GOT3 (cell line): ENCODE data around the gene DLG2.
"Not testable (repeated sequence)": the region's sequence is repeated elsewhere in the genome, so short reads cannot be mapped to it uniquely, and the experiment has no call there.

ENCODE experiments used
- DNase-seq: peaks from one replicate; lab custom pipeline; 2025; ENCODE audit warnings: mixed read lengths; lab: John Stamatoyannopoulos, UW

The DLG2 gene

DNA sequence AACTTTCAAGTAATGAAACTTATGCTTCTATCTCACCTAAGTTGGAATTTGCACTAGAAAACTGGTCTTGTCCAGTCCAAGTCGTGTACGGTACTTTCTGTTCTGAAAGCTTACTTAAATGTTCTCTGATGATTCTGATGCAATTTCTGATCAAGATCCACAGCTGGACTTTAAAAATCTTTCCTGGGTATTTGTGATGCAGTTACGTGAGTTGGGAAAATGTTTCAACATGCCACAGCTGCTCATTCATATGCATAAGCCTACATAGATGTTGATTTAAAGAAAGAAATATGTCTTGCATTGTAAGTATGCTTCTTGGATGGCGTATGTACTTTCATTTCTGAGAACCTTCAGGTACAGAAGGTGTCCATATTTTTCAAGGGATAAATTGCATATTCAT, 1847.3 kb downstream of the DLG2 start:
- no peak for DNase-seq

DNA sequence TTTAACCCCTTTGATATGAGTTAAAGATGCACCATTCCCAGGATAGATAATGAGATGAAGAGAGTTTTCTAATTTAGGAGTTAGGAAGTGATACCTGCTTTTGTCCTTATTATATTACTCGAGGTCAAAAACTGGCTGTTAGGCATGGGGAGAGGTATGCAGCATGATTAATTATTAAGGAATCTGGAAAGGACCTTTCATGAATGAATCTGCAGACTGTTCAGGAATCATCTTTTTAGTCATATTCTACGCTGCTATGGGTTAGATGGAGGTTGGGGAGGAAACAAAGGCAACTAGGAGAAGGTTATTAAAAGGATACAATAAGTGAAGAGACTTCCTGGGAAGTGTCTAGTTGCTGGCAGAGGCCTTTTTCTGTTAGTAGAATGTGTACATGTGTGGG, 1848.5 kb downstream of the DLG2 start:
- no peak for DNase-seq

DNA sequence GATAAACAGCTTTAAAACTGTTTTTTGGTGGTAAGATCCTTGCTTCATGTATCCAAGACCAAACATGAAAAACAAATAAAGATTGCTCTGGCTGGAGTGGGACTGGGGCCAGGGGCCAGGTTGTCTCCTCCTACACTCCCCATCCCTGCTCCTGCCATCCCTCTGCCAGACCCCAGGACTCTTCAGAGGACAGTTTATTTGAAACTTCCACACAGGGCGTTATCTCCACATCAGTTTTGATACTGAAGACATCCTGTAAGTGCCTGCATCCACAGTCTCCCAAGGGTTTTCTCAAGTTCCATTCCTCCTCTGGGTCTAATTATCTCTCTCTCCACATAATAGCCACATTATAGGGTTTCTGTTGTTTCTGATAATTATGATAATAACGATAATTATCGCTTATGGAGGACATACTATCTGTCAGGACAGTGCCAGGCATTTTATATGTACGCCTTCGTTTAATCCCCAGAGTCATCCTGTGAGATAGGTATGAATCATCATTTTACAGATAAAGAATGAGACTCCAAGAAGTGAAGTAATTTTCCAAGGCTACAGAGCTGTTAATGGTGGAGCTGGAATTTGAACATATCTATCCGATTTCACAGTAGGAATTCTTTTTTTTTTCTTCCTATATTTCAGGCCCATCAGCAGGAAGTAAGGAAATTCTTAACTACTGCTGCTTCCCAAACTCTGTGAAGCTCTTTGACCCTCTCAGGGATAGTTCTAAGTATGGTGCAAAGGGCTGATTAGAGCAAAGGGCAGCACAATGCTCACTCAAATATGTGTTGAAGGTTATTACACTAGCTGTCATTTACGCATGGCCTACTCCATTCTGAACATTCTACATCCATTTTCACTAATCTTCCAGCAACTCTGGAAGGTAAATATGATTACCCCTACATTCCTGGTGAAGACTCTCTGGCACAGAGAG, 1852.9 kb downstream of the DLG2 start:
- DNase-seq = no peak

DNA sequence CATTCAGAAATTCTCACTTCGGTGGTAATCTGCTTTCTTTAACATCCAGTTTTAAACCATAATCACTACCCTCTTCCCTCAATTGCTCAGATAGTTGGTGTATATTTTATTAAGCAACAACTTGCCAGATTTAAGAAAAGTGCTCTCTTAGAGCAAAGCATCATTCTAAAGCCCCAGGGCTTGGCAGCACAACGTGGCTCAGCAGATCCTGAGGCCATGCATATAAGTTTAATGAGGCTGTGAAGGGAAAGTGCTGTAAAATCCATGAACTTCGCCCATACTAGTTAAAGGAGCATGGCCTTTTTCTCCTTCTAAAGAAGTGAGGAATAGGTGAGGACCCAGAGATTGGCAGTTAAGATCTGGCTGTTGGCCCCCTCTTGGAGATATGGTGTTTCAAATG, 1858.7 kb downstream of the DLG2 start:
- DNase-seq = no peak

DNA sequence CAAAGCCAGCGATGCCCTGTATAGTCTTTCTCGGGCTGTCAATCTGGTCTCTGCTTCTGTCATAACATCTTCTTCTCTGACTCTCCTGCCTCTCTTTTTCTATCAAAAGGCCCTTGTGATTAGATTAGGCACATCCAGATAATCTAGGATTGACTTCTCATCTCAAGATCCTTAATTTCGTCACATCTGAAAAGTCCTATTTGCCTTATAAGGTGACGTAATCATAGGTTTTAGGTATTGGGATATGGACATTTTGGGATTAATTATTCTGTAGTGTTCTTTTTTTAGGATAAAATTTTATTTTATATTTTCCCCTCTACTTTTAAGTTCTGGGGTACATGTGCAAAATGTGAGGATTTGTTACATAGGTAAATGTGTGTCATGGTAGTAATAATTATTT, 1860.2 kb downstream of the DLG2 start:
- no peak for DNase-seq

DNA sequence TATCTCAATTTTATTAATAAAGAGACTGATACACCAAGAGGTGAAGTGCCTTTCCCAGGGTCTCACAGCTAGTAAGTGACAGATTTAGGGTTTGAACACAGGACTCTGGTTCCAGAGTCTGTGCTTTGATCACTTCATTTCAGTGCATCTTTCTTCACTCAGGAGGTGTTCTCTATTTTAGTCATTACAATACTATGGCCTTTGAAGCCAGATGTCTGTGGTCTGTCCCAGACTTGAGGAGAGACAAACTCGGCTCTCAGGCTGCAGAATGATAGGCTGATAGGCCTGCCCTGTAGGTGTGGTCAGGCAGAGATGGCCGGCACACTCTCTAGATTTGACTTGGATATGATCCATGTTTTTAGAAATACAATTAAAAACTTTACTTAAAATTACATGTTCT, 1862.5 kb downstream of the DLG2 start:
- DNase-seq = no peak

DNA sequence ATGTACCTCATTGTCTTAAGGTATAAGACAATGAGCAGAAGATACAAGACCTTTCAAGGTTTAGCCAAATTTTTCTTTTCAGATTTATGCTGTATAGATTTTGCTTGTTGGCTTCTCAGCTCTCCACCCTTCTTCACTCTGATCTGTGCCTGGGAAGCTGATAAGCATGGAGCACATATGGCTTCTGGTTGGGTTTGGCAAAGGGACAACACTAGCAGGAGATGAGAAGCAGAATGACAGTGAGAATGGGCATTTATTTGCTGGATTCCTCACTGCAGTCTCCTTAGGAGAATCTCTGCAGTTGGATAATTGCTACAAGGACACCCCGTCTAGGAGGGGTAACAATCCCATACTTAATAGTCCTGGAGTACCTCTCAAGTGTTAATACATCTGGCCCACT, 1866.2 kb downstream of the DLG2 start:
- DNase-seq = no peak

DNA sequence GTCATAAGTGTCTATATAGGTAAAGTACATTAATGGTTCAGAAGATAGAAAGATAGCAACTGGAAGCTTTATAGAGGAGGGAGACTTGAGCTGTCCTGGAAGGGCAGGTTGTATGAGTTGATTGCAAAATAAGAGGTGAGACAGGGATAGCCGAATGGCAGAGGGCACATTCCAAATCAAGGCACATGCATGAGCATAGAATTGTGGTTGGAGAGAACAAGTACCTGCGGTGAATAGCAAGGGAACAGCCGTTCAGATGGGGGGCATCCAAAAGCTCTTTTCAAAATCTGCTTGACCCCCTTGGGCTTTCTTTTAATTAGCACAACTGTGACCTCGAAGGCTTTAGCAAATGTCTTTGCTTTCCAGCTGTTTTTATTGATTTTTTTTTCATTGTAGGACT, 1868.0 kb downstream of the DLG2 start:
- DNase-seq = no peak

DNA sequence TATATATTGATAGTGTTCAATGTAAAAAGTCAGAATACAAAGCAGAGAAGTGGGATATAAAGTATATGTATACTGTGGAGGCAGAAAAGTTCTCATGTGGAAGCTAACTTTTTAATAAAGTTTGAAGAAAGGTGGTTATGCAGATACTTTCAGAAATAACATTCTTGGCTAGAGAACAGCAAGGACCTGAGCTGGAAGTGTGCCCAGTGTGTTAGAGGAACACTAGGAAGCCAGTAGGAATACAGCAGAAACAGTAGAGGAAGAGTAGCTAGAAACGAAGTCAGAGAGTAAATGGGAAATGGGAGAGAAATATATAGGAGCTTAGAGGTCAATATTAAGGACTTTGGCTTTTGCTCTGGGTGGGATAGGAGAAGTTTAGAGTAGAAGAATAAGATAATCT, 1876.1 kb downstream of the DLG2 start:
- no peak for DNase-seq

DNA sequence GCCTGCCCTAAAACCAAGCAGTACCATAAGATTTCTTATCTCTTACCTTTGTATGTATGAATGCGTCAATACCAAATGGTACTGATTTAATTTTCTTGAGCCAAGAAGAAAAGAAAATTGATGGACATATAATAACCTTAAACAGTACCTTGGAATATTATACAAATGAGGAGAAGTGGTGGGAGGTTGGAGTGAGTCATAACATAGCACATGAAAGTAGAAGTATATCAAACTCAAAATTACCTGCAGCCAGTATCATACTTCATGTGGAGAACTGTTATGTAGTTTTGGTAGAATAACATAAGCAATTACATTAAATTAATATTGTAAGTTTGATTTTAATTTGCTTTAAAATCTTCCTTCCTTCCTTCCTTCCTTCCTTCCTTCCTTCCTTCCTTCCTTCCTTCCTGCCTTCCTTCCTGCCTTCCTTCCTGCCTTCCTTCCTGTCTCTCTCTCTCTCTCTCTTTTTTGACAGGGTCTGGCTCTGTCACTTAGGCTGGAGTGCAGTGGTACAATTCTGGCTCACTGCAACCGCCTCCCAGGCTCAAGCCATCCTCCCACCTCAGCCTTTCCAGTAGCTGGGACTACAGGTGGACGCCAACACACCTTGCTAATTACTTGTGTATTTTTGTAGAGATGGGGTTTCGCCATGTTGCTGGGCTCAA, 1880.1 kb downstream of the DLG2 start:
- DNase-seq = no peak

DNA sequence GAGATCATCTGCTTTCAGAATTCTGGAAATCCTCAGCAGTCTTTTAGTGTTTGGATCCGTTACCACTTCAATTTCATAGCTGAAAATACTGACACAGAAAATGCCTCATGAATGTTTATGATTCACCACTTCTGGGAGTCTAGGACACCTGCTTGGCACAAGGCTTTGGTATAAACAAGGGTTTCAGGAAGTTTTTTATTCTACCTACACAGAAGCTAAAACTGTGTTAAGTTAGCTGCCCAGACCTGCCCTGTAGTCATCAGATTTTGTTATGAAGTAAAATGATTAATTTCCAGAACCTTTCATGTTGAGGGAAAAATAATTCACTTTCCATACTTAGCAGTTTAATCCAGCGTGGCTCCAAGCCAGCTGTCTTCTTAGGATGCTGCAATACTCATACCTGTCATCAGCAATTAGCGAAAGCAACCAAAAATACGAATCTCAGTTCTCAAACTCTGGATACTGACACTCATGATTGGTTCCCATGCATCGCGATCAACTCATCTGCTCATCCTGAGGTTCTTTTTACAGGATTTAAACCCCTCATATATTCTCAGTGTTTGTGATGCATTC, 1882.4 kb downstream of the DLG2 start:
- DNase-seq = no peak

DNA sequence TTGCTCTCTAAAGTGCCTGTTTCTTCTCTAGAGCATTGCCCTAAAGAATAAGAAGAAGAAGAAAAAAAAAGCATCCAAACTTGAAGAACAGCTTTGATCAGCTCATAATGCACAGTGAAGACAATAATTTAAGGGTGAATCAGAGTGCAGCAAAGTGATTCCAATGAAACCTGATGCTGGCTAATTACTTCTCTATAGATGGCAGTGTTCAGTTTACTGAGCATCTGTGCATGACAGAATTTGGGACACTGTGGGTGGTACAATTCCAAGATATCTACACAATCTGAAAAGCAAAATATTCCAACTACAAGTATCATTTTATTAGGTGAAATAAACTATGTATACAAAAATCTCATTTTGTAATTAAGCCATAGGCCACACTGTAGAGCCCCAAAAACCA, 1890.5 kb downstream of the DLG2 start:
- DNase-seq = no peak

DNA sequence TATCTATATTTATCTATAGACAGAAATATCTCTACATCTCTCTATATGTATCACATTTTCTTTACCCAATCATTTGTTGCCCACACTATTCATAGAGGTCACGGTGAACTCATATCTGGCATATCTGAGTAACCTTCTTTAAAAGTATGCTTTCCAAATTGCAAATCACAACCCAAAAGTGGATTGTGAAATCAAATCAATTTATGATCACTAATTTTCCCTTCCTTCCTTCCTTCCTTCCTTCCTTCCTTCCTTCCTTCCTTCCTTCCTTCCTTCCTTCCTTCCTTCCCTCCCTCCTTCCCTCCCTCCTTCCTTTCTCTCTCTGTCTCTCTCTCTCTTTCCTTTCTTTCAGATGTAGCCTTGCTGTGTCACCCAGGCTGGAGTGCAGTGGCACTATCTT, 1893.0 kb downstream of the DLG2 start:
- no peak for DNase-seq

DNA sequence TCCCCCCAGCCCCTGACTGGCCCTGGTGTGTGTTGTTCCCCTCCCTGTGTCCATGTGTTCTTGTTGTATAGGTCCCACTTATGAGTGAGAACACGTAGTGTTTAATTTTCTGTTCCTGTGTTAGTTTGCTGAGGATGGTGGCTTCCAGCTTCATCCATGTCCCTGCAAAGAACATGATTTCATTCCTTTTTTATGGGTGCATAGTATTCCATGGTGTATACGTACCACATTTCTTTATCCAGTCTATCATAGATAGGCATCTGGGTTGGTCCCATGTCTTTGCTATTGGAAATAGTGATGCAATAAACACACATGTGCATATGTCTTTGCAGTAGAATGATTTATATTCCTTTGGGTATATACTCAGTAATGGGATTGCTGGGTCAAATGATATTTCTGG, 1895.9 kb downstream of the DLG2 start:
- DNase-seq = not testable (repeated sequence)

DNA sequence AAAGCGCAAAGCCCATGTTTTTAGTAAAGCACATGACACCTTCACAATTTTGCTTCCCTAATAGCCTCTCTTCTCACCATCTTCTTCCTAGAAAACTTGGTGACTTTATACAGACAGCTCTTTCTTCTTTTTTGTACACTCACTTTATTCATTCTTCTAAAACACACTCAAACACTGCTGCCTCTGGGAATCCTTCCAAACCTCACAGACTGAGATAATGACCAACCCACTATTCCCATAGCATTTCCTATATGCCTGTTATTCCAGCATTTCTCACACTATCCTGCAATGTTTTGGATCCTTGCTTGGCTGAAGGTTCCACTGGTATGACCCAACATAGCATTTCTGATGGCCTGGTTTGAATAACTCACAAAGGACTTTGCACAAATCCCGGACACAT, 1898.9 kb downstream of the DLG2 start:
- DNase-seq = no peak

DNA sequence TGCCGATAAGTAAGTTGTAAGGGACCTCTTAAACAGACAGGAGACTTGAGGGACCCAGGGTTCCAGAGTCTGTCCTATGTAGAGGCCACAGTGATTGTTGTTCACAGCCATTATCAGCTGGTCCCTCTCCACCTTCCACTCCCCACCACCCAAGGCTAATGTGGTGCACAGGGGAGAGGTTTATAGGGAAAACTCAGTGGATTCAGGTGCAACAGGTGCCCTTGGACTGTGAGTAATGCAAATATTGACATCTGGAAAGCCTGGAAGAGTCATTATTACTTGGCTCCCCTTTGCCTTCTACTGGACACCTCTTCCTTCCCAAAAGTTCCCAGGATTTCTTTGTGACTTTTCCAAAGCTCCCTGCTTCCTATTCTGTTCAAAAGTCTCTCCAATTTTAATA, 1899.9 kb downstream of the DLG2 start:
- DNase-seq = no peak

DNA sequence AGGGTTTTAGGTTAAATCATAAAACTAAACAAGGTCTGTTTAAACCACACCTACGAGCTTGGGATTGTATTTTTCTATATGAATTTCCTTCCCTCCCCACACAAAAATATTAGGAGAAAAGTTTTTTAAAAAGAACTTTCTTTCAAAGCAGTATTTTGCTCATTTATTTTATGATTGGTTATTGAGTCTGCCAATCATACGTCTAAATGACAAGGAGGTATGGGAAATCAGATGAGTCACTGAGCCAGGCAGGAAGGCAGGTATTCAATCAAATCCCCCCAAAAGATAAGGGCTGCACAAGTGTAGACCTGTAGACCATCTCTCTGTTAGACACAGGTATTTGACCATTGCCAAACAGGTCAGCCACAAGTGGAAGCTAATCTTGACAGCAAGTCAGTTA, 1900.8 kb downstream of the DLG2 start:
- DNase-seq = no peak

DNA sequence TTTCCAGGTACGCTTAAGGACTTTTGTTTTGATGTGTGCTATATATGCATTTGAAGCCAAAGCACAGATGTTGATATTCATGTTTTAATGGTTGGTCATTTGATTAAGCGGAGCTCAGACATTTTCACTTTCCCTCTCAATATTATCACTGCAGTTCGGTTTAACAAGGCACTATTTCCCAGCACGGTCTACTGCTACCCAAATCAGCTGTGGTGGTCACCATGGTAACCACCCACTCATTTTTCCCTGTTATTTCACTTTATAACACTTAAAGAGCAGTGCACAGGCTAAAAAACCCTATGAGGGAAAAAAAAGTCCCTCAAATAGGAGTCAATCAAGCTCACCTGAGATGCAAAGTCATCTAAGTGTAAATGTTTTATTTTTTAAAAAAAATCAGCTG, 1901.4 kb downstream of the DLG2 start:
- no peak for DNase-seq

DNA sequence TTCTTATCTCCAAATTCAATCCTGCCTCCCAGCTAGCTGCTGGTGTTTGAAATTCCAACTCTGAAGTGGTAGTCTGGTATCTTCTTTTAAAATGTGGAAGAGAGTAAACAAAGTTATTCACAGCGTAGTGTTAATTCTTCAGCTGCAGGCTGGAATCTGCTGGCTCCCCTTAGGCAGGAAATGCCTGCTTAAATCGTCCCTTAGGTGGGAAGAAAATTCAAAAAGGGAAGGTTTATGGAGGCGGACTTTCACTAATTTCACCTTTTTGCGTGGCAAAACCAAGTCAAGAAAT, 1901.9 kb downstream of the DLG2 start:
- DNase-seq = no peak

DNA sequence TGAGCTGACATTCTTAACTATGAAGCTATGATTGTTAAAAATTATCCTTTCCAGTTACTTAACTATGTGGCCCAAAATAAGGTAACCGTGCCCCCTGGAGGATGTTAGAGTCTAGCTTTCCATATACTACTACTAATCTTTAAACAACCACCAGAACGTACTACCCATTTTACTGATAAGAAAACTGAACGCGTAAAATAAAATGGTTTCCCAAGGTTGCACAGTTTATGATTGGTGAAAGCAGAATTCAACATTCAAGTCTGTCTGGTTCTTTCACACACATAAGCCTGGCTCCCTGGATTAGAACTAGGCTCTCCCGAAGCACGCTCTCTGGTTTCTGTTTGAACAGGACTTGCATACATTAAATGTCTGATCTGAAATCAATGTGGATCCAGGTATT, 1903.1 kb downstream of the DLG2 start:
- no peak for DNase-seq

DNA sequence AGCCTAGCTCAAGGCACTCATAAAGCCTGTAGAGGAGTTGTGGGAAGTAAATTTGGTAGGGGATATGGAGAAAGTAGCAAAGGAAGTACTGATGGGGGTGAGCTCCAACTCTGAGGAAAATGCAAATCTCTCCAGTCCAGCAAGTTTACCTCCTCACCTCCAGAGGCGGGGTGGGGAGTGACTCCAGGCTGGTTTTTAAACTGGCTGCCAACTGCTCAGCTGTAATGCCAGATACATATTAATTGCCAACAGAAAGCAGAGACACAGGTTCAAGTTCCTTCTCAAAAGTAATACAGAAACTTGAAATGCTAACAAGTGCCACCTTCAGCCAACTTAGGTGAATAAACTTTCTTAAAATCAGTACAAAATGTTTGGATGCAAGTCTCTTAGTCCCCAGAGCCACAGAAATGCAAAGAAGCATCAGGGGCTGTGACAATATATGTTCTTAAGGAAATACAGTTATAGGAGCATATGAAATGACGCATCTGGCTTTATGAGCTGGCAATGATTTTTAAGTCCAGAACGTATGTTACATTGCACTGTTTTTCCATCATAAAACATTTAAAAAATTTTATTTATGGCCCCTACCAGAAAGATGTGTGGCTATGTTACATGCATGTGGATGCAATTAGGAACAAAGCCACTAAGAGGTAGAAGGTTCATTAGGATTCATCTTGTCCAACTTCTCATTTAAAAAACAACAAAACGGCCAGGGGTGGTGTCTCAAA, 1904.6 kb downstream of the DLG2 start:
- no peak for DNase-seq

DNA sequence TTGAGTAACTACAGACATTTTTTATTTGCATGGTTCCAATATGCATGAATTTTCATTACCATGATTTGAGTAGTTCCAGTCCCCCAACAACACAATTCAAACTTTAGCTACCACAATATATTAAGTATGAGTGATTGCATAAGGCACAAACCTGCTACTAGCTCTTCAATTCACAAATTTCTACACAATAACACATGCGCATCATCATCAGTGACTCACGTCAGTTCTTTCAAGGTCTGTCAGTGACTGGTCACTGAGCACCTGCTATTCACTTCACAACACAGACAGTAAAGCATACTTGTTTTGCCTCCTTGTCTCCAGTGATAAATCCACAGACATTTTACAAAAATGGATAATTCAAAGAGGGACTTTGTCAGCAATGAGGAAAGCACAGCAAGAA, 1905.9 kb downstream of the DLG2 start:
- no peak for DNase-seq

DNA sequence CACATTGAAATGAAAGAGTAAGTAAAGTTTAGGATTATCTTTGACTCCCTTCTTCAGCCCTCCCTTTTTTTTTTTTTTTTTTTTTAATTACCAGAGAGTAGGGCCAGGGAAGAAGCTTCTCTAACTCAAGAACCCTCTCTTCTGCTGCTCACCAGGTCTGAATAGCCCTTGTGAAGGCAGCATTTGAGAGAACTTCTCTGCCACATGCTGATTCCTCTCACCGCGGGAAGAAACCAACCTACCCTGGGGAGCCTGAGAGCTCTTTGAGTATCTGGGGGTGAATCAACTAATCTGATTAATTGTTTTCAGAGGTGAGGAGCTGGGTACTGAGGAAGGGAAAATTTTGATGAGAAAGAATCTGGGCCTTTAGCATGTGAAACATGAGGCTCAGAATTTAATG, 1906.5 kb downstream of the DLG2 start:
- no peak for DNase-seq
